HK-2 (cell line): ENCODE measurements around the gene BEND3.
"Not testable (repeated sequence)": the region's sequence is repeated elsewhere in the genome, so short reads cannot be mapped to it uniquely, and the experiment has no call there.

Experiments used
- DNase-seq: peaks from one replicate; pipeline ENCODE4 v3.0.0-alpha.2; 2018; ENCODE audit not compliant: unreplicated experiment

The BEND3 gene

GRCh38 chr6:107033126-107033525 lies 82.2 kb downstream of the BEND3 start:
- peak; percentile 11 for DNase-seq

GRCh38 chr6:107032051-107032450 lies 83.3 kb downstream of the BEND3 start:
- DNase-seq, result no peak

- DNase-seq, result no peak
These were observed 85.2 kb downstream of the BEND3 start for GRCh38 chr6:107030151-107030550.

GRCh38 chr6:107026965-107027364 lies 88.3 kb downstream of the BEND3 start:
- DNase-seq, result no peak

- no peak for DNase-seq
These were observed 93.7 kb downstream of the BEND3 start for GRCh38 chr6:107021446-107022185.

- DNase-seq, result no peak
These were observed 95.1 kb downstream of the BEND3 start for GRCh38 chr6:107020239-107020638.

- not testable (repeated sequence) for DNase-seq
These were observed 95.7 kb downstream of the BEND3 start for GRCh38 chr6:107019628-107020027.

- DNase-seq, result no peak
These were observed 96.3 kb downstream of the BEND3 start for GRCh38 chr6:107019047-107019446.
